Astrocyte (in vitro differentiated cells and primary cell): ENCODE measurements around the gene LRG1. TPM values are rescaled to one million over a fixed set of nuclear protein-coding genes. Genes with fewer than 3 reads are reported as not detected.

ENCODE experiments used
- DNase-seq: peaks from one replicate; pipeline ENCODE4 v3.0.0-alpha.2; 2010; ENCODE audit warnings: low read depth
- FAIRE-seq: peaks from 2 replicates; lab custom pipeline; 2011; peaks lifted over from hg19 to GRCh38; lab: Jason Lieb, UNC
- H2AFZ ChIP-seq: 2 replicates; pipeline ENCODE4 v1.6.0; 2012; ENCODE audit warnings: low read depth, low read length, inconsistent platforms
- H3K27ac ChIP-seq: 2 replicates; pipeline ENCODE4 v1.5.1; 2011; ENCODE audit warnings: low read depth, low read length, inconsistent platforms
- H3K27me3 ChIP-seq: 2 replicates; pipeline ENCODE4 v1.6.0; 2011; ENCODE audit warnings: low read length, inconsistent platforms; ENCODE audit not compliant: insufficient read depth
- H3K36me3 ChIP-seq: 2 replicates; pipeline ENCODE4 v1.5.1; 2011; ENCODE audit warnings: low read length, inconsistent platforms; ENCODE audit not compliant: insufficient read depth
- H3K4me1 ChIP-seq: 2 replicates; pipeline ENCODE4 v1.5.1; 2011; ENCODE audit warnings: low read length, inconsistent platforms; ENCODE audit not compliant: insufficient read depth
- H3K4me2 ChIP-seq: 2 replicates; pipeline ENCODE4 v1.6.0; 2012; ENCODE audit warnings: low read length, inconsistent platforms
- H3K4me3 ChIP-seq: 2 replicates; pipeline ENCODE4 v1.5.1; 2011; ENCODE audit warnings: low read depth, mild to moderate bottlenecking, low read length, inconsistent platforms; ENCODE audit not compliant: insufficient read depth
- H3K79me2 ChIP-seq: 2 replicates; pipeline ENCODE4 v1.6.0; 2012; ENCODE audit warnings: mild to moderate bottlenecking, low read length, inconsistent platforms; ENCODE audit not compliant: insufficient read depth
- H3K9ac ChIP-seq: 2 replicates; pipeline ENCODE4 v1.6.0; 2012; ENCODE audit warnings: mild to moderate bottlenecking, low read length, inconsistent platforms
- H3K9me3 ChIP-seq: 2 replicates; pipeline ENCODE4 v1.5.1; 2012; ENCODE audit warnings: low read depth, mild to moderate bottlenecking, low read length, inconsistent platforms; ENCODE audit not compliant: insufficient read depth
- H4K20me1 ChIP-seq: 2 replicates; pipeline ENCODE4 v1.6.0; 2012; ENCODE audit warnings: low read length, inconsistent platforms; ENCODE audit not compliant: insufficient read depth
- H3K27ac Mint-ChIP-seq: one replicate; pipeline ENCODE4 v1.8.0; 2021; ENCODE audit warnings: mild to moderate bottlenecking, mixed read lengths; ENCODE audit not compliant: unreplicated experiment
- H3K27me3 Mint-ChIP-seq: one replicate; pipeline ENCODE4 v1.8.0; 2021; ENCODE audit warnings: low read depth, mixed read lengths; ENCODE audit not compliant: unreplicated experiment
- H3K36me3 Mint-ChIP-seq: one replicate; pipeline ENCODE4 v1.8.0; 2021; ENCODE audit warnings: low read depth, mixed read lengths; ENCODE audit not compliant: unreplicated experiment
- H3K4me1 Mint-ChIP-seq: one replicate; pipeline ENCODE4 v1.8.0; 2021; ENCODE audit warnings: low read depth, mixed read lengths; ENCODE audit not compliant: unreplicated experiment
- H3K4me3 Mint-ChIP-seq: one replicate; pipeline ENCODE4 v1.8.0; 2021; ENCODE audit warnings: mild to moderate bottlenecking, moderate library complexity, mixed read lengths; ENCODE audit not compliant: unreplicated experiment
- H3K9me3 Mint-ChIP-seq: one replicate; pipeline ENCODE4 v1.8.0; 2021; ENCODE audit warnings: mild to moderate bottlenecking, mixed read lengths; ENCODE audit not compliant: unreplicated experiment
- CTCF ChIP-seq: IDR thresholded peaks from 2 replicates; pipeline ENCODE4 v1.5.1; 2011; ENCODE audit warnings: low read depth, mild to moderate bottlenecking, inconsistent platforms, low read length, moderate library complexity; ENCODE audit not compliant: insufficient read depth
- EZH2 ChIP-seq: IDR thresholded peaks from 2 replicates; pipeline ENCODE4 v1.6.1; 2012; ENCODE audit warnings: mild to moderate bottlenecking, low read length, inconsistent platforms; ENCODE audit not compliant: insufficient read depth
- total RNA-seq: library from RNA; stranded (reverse); gene quantifications from 2 replicates; pipeline ENCODE4 v1.2.1, GENCODE V29; 2021

LRG1 gene
- total RNA-seq, 1 donor from 2014 or later: 0.14 TPM

GRCh38 chr19:4495471-4495870, 44.4 kb downstream of the LRG1 start:
- H3K27ac Mint-ChIP-seq: no peak overlapping the region
- no peaks in the 10 kb centered on the region for H3K9me3 Mint-ChIP-seq
- DNase-seq: no peak
- Histone ChIP-seq H3K27ac (no peak overlapping the region), H3K27me3 (no peaks in the 10 kb centered on the region), H3K4me1 (no peaks in the 10 kb centered on the region), H3K79me2 (peaks cover 8% of the 10 kb centered on the region), H3K36me3 (peaks cover 12% of the 10 kb centered on the region), H3K4me2 (no peak overlapping the region), H4K20me1 (peaks cover 16% of the 10 kb centered on the region), H3K9me3 (no peaks in the 10 kb centered on the region), H3K9ac (no peak overlapping the region), H2AFZ (no peak overlapping the region), H3K4me3 (no peak overlapping the region)
- H3K36me3 Mint-ChIP-seq: no peaks in the 10 kb centered on the region
- no peaks in the 10 kb centered on the region for H3K4me1 Mint-ChIP-seq
- FAIRE-seq: no peak
- TF ChIP-seq EZH2: no peak
- TF ChIP-seq CTCF: no peak
- no peak overlapping the region for H3K4me3 Mint-ChIP-seq
- H3K27me3 Mint-ChIP-seq: no peaks in the 10 kb centered on the region

- no peak overlapping the region for H3K4me2 ChIP-seq
- no peak overlapping the region for H3K4me3 Mint-ChIP-seq
- no peaks in the 10 kb centered on the region for H3K4me1 ChIP-seq
- no peak overlapping the region for H3K9ac ChIP-seq
- TF ChIP-seq EZH2: no peak
- TF ChIP-seq CTCF: no peak
- H3K79me2 ChIP-seq: peaks cover 8% of the 10 kb centered on the region
- peaks cover 13% of the 10 kb centered on the region for H3K36me3 ChIP-seq
- H4K20me1 ChIP-seq: peaks cover 16% of the 10 kb centered on the region
- no peaks in the 10 kb centered on the region for H3K27me3 Mint-ChIP-seq
- DNase-seq (no peak), FAIRE-seq (no peak)
- H3K36me3 Mint-ChIP-seq: peaks cover 4% of the 10 kb centered on the region
- H3K4me1 Mint-ChIP-seq: no peaks in the 10 kb centered on the region
- no peak overlapping the region for H3K27ac ChIP-seq
- H3K4me3 ChIP-seq: no peak overlapping the region
- H2AFZ ChIP-seq: no peak overlapping the region
- H3K27ac Mint-ChIP-seq: peak overlapping the region; percentile 41
- H3K27me3 ChIP-seq: no peaks in the 10 kb centered on the region
- H3K9me3 ChIP-seq: no peaks in the 10 kb centered on the region
- H3K9me3 Mint-ChIP-seq: no peaks in the 10 kb centered on the region
Observed at GRCh38 chr19:4494691-4495064, 45.2 kb downstream of the LRG1 start.

- Histone ChIP-seq H3K36me3 (peaks cover 13% of the 10 kb centered on the region), H3K27me3 (no peaks in the 10 kb centered on the region), H3K9me3 (no peaks in the 10 kb centered on the region), H3K27ac (no peak overlapping the region), H2AFZ (no peak overlapping the region), H3K79me2 (peaks cover 8% of the 10 kb centered on the region), H4K20me1 (peaks cover 16% of the 10 kb centered on the region), H3K4me1 (no peaks in the 10 kb centered on the region), H3K4me2 (no peak overlapping the region), H3K9ac (no peak overlapping the region), H3K4me3 (no peak overlapping the region)
- no peaks in the 10 kb centered on the region for H3K4me1 Mint-ChIP-seq
- H3K36me3 Mint-ChIP-seq: peaks cover 5% of the 10 kb centered on the region
- H3K9me3 Mint-ChIP-seq: no peaks in the 10 kb centered on the region
- TF ChIP-seq CTCF: no peak
- TF ChIP-seq EZH2: no peak
- DNase-seq (no peak), FAIRE-seq (no peak)
- H3K27me3 Mint-ChIP-seq: no peaks in the 10 kb centered on the region
- no peak overlapping the region for H3K27ac Mint-ChIP-seq
- no peak overlapping the region for H3K4me3 Mint-ChIP-seq
Observed at GRCh38 chr19:4493929-4494690, 45.7 kb downstream of the LRG1 start.
